HCT116 (cell line): ENCODE data around the gene SRSF7.

Source experiments
- EZH2 ChIP-seq: fragments of 200-600 bp; sonication (generic); IDR thresholded peaks from 2 replicates; pipeline ENCODE4 v1.6.1; 2017; ENCODE audit warnings: antibody characterized with exemption, mixed run types
- POLR2A ChIP-seq: IDR thresholded peaks from 2 replicates; pipeline ENCODE4 v1.7.0; 2011; ENCODE audit warnings: borderline replicate concordance; ENCODE audit not compliant: insufficient read depth, insufficient read length; ENCODE audit errors: extremely low read depth
- POLR2AphosphoS5 ChIP-seq: IDR thresholded peaks from 2 replicates; pipeline ENCODE4 v1.6.1; 2011; ENCODE audit warnings: mild to moderate bottlenecking, low read depth, low read length, moderate library complexity
- RAD21 ChIP-seq: IDR thresholded peaks from 2 replicates; pipeline ENCODE4 v1.6.1; 2012; ENCODE audit warnings: low read depth, mild to moderate bottlenecking
- TF ChIP-seq, protein P1 (sequence below), 3 experiments: fragments of 200-600 bp in 1 of 3; sonication (generic) in 1 of 3; IDR thresholded peaks in 2 of 3; conservative IDR thresholded peaks in 1 of 3; 2 replicates each; pipeline ENCODE4 v1.5.1; 2012 to 2017; ENCODE audit warnings: low read depth in 2 of 3, low read length in 2 of 3, antibody characterized with exemption in 1 of 3, borderline replicate concordance in 1 of 3, control low read depth in 1 of 3, mild to moderate bottlenecking in 1 of 3, mixed read lengths in 1 of 3, mixed run types in 1 of 3, moderate library complexity in 1 of 3; ENCODE audit not compliant: insufficient read depth in 1 of 3
- TF ChIP-seq, protein P2 (sequence below): IDR thresholded peaks from 2 replicates; pipeline ENCODE4 v1.6.1; 2012; ENCODE audit warnings: low read depth

- TF ChIP-seq POLR2A (no peak), RAD21 (no peak), EZH2 (no peak), POLR2AphosphoS5 (no peak)
- TF ChIP-seq, protein P1, sequence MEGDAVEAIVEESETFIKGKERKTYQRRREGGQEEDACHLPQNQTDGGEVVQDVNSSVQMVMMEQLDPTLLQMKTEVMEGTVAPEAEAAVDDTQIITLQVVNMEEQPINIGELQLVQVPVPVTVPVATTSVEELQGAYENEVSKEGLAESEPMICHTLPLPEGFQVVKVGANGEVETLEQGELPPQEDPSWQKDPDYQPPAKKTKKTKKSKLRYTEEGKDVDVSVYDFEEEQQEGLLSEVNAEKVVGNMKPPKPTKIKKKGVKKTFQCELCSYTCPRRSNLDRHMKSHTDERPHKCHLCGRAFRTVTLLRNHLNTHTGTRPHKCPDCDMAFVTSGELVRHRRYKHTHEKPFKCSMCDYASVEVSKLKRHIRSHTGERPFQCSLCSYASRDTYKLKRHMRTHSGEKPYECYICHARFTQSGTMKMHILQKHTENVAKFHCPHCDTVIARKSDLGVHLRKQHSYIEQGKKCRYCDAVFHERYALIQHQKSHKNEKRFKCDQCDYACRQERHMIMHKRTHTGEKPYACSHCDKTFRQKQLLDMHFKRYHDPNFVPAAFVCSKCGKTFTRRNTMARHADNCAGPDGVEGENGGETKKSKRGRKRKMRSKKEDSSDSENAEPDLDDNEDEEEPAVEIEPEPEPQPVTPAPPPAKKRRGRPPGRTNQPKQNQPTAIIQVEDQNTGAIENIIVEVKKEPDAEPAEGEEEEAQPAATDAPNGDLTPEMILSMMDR (IDR thresholded peaks at IDR 0.05 in 2 of 3, conservative IDR thresholded peaks at IDR 0.05 in 1 of 3; ENCODE audit: borderline replicate concordance in 1 of 3, insufficient read depth in 1 of 3, low read depth in 2 of 3, low read length in 2 of 3), result no peak
- TF ChIP-seq, protein P2, sequence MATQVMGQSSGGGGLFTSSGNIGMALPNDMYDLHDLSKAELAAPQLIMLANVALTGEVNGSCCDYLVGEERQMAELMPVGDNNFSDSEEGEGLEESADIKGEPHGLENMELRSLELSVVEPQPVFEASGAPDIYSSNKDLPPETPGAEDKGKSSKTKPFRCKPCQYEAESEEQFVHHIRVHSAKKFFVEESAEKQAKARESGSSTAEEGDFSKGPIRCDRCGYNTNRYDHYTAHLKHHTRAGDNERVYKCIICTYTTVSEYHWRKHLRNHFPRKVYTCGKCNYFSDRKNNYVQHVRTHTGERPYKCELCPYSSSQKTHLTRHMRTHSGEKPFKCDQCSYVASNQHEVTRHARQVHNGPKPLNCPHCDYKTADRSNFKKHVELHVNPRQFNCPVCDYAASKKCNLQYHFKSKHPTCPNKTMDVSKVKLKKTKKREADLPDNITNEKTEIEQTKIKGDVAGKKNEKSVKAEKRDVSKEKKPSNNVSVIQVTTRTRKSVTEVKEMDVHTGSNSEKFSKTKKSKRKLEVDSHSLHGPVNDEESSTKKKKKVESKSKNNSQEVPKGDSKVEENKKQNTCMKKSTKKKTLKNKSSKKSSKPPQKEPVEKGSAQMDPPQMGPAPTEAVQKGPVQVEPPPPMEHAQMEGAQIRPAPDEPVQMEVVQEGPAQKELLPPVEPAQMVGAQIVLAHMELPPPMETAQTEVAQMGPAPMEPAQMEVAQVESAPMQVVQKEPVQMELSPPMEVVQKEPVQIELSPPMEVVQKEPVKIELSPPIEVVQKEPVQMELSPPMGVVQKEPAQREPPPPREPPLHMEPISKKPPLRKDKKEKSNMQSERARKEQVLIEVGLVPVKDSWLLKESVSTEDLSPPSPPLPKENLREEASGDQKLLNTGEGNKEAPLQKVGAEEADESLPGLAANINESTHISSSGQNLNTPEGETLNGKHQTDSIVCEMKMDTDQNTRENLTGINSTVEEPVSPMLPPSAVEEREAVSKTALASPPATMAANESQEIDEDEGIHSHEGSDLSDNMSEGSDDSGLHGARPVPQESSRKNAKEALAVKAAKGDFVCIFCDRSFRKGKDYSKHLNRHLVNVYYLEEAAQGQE, result no peak
These were observed 6.8 kb downstream of the SRSF7 start for GRCh38 chr2:38744399-38744780.
